Uterus (tissue), 4 donors: Measurements from ENCODE around the gene NUP107. TPM values are rescaled to one million over a fixed set of nuclear protein-coding genes. Genes with fewer than 3 reads are reported as not detected.
"Not testable (repeated sequence)": the region's sequence is repeated elsewhere in the genome, so short reads cannot be mapped to it uniquely, and the experiment has no call there.

Experiments used
- DNase-seq, 2 donors: peaks; one replicate each; pipeline ENCODE4 v3.0.0-alpha.2; 2019 to 2020
- H3K27ac ChIP-seq, 2 donors: fragments of 200-600 bp; sonication (generic); 1 replicate in 1 of 2; 2 replicates in 1 of 2; pipeline ENCODE4 v1.5.1; 2016 to 2018
- H3K27me3 ChIP-seq, 2 donors: fragments of 200-600 bp; sonication (generic); one replicate each; pipeline ENCODE4 v1.5.1; 2018 to 2019; ENCODE audit warnings: control low read depth in 1 of 2
- H3K36me3 ChIP-seq, 2 donors: fragments of 200-600 bp; sonication (generic); one replicate each; pipeline ENCODE4 v1.5.1; 2019; ENCODE audit warnings: control low read depth in 1 of 2
- H3K4me1 ChIP-seq, 2 donors: fragments of 200-600 bp; sonication (generic); one replicate each; pipeline ENCODE4 v1.5.1; 2018 to 2019; ENCODE audit warnings: control low read depth in 1 of 2
- H3K4me3 ChIP-seq, 2 donors: fragments of 200-600 bp; sonication (generic); 1 replicate in 1 of 2; 2 replicates in 1 of 2; pipeline ENCODE4 v1.5.1; 2018 to 2019; ENCODE audit warnings: mild to moderate bottlenecking in 1 of 2
- H3K9me3 ChIP-seq, 2 donors: fragments of 200-600 bp; sonication (generic); one replicate each; pipeline ENCODE4 v1.5.1; 2019; ENCODE audit warnings: control low read depth in 1 of 2
- POLR2A ChIP-seq, 2 donors: fragments of 450-650 bp; IDR thresholded peaks; one replicate each; pipeline ENCODE4 v1.6.1; 2016; ENCODE audit warnings: antibody characterized with exemption in 2 of 2, mild to moderate bottlenecking in 1 of 2, moderate library complexity in 1 of 2
- intact Hi-C: fragments of 100-400 bp; cut with DNase I; formaldehyde crosslinking; loops from one replicate; pipeline ENCODE4 v1.15.1; 2023; ENCODE audit warnings: low total_unique reads
- total RNA-seq, 4 donors: library from RNA; depleted of rRNA in 3 of 4; stranded (reverse); fragments of >200 nt in 3 of 4; gene quantifications; one replicate each; pipeline versions ENCODE4 v1.1.0 to v1.2.4, GENCODE V29; 2014 to 2023
- TF ChIP-seq, protein P1 (sequence below), 4 experiments: fragments of 200-600 bp in 2 of 4; fragments of 450-650 bp in 2 of 4; sonication (generic) in 2 of 4; IDR thresholded peaks; one replicate each; pipeline ENCODE4 v1.5.1; 2016 to 2019; ENCODE audit warnings: antibody characterized with exemption in 4 of 4, mild to moderate bottlenecking in 2 of 4, moderate library complexity in 1 of 4
- donor health status: DM: yes; HTN: yes; CAD: no.

The NUP107 gene
- total RNA-seq: 100 to 1,000 TPM in 1 of 4 donors, 10 to 100 TPM in 3; 56.9 to 114 (median 78.9) TPM

DNA sequence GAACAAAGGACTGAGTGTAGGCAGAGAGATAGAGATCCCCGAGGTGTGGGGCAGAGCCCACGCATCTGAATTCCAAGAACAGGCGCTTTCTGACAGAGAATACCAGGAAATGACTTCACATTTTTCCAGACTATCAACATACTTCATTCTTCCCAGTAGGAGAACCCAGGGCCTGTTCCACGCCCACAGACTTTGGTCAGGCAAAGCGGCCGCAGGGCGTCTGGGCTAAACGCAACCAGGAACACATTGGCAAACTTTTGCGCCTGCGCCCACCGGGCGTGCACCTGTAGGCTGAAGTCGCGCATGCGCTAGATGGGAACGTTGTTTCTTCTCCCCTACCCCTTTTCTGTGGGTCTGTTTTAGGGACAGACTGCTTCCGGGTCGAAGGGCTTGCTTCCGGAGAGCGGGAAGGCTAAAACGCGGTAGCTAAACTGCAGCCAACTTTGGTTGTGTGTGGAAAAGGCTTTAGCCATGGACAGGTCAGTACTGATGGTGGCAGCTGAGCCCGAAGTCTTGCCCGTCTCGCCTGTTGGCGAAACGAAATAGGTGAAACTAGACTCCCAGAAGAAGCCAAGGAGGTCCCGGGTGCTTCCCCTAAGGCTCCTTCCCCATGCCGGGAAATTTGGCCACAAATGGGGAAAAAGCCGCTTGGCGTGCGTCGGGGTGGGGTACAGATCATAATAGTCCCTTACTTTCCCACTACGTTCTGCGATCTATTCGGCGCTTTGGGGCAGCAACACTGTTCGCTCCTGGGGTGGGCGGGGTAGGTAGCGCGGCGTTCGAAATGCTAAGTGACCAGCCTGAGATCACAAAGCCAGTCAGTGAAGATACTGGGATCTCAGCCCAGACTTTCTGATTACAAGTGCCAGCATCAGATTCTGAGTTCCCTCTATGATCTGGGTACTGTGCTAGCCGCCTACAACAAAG lies at the start of gene NUP107:
Gene NUP107 (plus strand): TSS at position 384 of the 927 bp plus-strand sequence. CDS start 88 bp downstream, at position 472.
- H3K27me3 ChIP-seq: no peaks in the 10 kb centered on the region
- H3K4me3 ChIP-seq: peak within 1 kb of the TSS; percentile 73 to 83
- H3K9me3 ChIP-seq: no peaks in the 10 kb centered on the region
- no peaks in the 10 kb centered on the region for H3K36me3 ChIP-seq
- peaks cover 0 to 11% of the 10 kb centered on the region in 2 donors for H3K4me1 ChIP-seq
- peak; percentile 99 for DNase-seq
- intact Hi-C loops: loop anchor here (10.0 kb wide), 1 partner anchor 322 kb away; no protein-coding TSS in a partner anchor
- H3K27ac ChIP-seq: peak within 1 kb of the TSS; percentile 78 to 80
- TF ChIP-seq POLR2A (IDR thresholded peaks at IDR 0.05): peak in 1 of 2 donors; percentile 49
- TF ChIP-seq, protein P1, sequence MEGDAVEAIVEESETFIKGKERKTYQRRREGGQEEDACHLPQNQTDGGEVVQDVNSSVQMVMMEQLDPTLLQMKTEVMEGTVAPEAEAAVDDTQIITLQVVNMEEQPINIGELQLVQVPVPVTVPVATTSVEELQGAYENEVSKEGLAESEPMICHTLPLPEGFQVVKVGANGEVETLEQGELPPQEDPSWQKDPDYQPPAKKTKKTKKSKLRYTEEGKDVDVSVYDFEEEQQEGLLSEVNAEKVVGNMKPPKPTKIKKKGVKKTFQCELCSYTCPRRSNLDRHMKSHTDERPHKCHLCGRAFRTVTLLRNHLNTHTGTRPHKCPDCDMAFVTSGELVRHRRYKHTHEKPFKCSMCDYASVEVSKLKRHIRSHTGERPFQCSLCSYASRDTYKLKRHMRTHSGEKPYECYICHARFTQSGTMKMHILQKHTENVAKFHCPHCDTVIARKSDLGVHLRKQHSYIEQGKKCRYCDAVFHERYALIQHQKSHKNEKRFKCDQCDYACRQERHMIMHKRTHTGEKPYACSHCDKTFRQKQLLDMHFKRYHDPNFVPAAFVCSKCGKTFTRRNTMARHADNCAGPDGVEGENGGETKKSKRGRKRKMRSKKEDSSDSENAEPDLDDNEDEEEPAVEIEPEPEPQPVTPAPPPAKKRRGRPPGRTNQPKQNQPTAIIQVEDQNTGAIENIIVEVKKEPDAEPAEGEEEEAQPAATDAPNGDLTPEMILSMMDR (IDR thresholded peaks at IDR 0.05): peak in 3 of 4 experiments; percentile 30 to 49 (median 49)

DNA sequence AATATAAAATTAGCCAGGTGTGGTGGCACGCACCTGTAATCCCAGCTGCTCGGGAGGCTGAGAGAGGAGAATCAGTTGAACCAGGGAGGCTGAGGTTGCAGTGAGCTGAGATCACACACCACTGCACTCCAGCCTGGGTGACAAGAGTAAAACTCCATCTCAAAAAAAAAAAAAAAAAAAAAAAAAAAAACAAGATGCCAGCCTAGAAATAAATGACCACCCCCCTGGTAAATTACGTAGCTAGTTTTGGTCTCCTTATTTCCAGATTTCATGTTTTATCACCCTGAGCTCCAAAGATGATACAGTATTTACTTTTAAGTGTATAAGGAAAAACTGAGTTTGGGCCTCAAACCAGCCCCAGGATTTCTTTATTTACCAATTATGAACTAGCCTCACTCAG lies 49.3 kb upstream of the NUP107 start:
- H3K27me3 ChIP-seq, H3K4me1 ChIP-seq, H3K4me3 ChIP-seq, intact Hi-C loops, DNase-seq, H3K36me3 ChIP-seq, H3K9me3 ChIP-seq, H3K27ac ChIP-seq: not testable (repeated sequence)

DNA sequence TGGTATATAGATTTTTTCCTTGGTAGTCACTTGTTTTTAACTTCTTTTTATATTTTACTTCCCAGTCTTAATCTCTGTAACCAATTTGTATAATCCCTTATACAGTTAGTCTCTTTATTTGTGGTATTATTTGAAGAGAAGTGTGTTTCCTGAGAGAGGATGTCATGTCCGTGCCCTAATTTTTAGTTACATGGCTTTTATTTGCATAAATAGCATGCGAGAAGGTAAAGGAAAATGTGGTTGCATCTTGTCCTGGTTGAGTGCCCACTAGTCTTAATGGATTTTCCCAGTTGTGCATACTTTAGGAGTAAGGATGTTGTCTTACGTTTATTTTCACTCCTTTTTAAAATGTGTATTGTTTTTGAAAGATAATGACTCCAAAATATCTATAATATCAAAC lies 48.6 kb upstream of the NUP107 start:
- no peak for DNase-seq
- no peaks in the 10 kb centered on the region for H3K27me3 ChIP-seq
- H3K27ac ChIP-seq: no peak overlapping the region
- intact Hi-C loops: no loop called here
- peaks cover 0 to 5% of the 10 kb centered on the region in 2 donors for H3K4me1 ChIP-seq
- no peaks in the 10 kb centered on the region for H3K9me3 ChIP-seq
- H3K36me3 ChIP-seq: no peaks in the 10 kb centered on the region
- no peak overlapping the region for H3K4me3 ChIP-seq
- TF ChIP-seq, protein P1 (IDR thresholded peaks at IDR 0.05): no peak
- TF ChIP-seq POLR2A (IDR thresholded peaks at IDR 0.05): no peak

DNA sequence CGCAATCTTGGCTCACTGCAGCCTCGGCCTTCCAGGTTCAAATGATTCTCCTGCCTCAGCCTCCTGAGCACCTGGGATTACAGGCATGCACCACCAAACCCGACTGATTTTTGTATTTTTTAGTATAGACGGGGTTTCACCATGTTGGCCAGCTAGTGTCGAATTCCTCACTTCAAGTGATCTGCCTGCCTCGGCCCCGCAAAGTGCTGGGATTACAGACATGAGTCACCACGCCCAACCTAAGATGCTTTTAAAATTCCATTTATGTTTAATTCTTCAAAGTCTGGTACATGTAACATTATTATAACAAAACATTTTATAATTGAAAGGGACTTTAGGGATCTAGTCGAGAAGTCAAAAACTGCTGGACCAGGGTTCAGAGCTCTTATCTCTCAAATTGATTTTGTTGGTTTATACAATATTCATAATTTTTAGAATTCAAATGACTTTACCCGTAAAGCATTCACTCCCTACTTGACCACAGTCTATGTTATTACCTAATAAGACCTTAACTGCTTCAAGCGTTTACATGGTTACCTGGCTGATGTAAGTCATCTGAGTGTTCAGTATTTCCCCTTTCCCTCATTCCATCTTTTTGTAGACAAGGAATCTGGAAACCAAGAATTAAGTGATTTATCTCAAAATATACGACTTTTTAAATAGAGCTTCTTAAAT lies 47.9 kb upstream of the NUP107 start:
- Histone ChIP-seq H3K27me3 (no peaks in the 10 kb centered on the region), H3K36me3 (no peaks in the 10 kb centered on the region), H3K4me1 (peaks cover 0 to 5% of the 10 kb centered on the region in 2 donors), H3K27ac (no peak overlapping the region), H3K4me3 (no peak overlapping the region), H3K9me3 (no peaks in the 10 kb centered on the region)
- no peak for DNase-seq
- TF ChIP-seq, protein P1 (IDR thresholded peaks at IDR 0.05): no peak
- TF ChIP-seq POLR2A (IDR thresholded peaks at IDR 0.05): no peak
- intact Hi-C loops: no loop called here

DNA sequence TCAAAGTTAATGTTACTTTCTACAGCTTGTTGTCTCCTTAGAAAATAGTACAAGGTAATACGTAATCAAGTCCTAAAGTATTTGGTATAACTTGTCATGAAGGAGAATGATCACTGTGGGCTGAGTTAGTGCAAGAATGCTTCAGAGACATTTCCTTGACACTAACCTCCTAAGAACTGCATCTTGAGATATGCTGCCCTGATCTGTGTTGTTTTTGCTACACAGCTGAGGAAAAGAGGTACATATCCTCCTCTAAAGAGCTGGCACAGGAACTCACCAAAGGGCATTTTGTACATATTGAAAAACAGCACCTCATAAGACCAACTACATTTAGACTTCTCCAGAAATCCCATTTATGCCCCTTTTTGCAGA lies 47.4 kb upstream of the NUP107 start:
- H3K27ac ChIP-seq: no peak overlapping the region
- intact Hi-C loops: no loop called here
- no peak overlapping the region for H3K4me3 ChIP-seq
- no peak for DNase-seq
- no peaks in the 10 kb centered on the region for H3K9me3 ChIP-seq
- no peak for TF ChIP-seq POLR2A (IDR thresholded peaks at IDR 0.05)
- TF ChIP-seq, protein P1 (IDR thresholded peaks at IDR 0.05): no peak
- peaks cover 0 to 5% of the 10 kb centered on the region in 2 donors for H3K4me1 ChIP-seq
- no peaks in the 10 kb centered on the region for H3K36me3 ChIP-seq
- no peaks in the 10 kb centered on the region for H3K27me3 ChIP-seq
